ENCODE measurements around the gene ABTB2. TPM values are rescaled to one million over a fixed set of nuclear protein-coding genes. Genes with fewer than 3 reads are reported as not detected.

Gene ABTB2
- total RNA-seq, 1 experiment from 2014 or later: 3.1 TPM

- Mint-ChIP-seq H3K4me1 (ENCODE audit: insufficient read depth, unreplicated experiment) (peaks cover 15% of the 10 kb centered on the region), H3K27ac (ENCODE audit: low read depth, unreplicated experiment) (no peak overlapping the region), H3K4me3 (ENCODE audit: unreplicated experiment) (no peak overlapping the region), H3K9me3 (ENCODE audit: unreplicated experiment) (peaks cover 8% of the 10 kb centered on the region), H3K36me3 (ENCODE audit: insufficient read depth, unreplicated experiment) (peaks cover 6% of the 10 kb centered on the region), H3K27me3 (ENCODE audit: insufficient read depth, unreplicated experiment) (no peaks in the 10 kb centered on the region)
- no peak for DNase-seq (ENCODE audit: unreplicated experiment)
- no TSS peak for BruUV-seq (replicated peaks)
- intact Hi-C loops (cut with micrococcal nuclease): no loop called here
- ChIA-PET POLR2A (no interaction called here), CTCF (interaction anchor here (0.6 to 1.6 kb wide), 3 partner anchors 10 to 258 kb away, joined by 3 read pairs; no protein-coding TSS in a partner anchor)
- TF ChIP-seq, protein P1, sequence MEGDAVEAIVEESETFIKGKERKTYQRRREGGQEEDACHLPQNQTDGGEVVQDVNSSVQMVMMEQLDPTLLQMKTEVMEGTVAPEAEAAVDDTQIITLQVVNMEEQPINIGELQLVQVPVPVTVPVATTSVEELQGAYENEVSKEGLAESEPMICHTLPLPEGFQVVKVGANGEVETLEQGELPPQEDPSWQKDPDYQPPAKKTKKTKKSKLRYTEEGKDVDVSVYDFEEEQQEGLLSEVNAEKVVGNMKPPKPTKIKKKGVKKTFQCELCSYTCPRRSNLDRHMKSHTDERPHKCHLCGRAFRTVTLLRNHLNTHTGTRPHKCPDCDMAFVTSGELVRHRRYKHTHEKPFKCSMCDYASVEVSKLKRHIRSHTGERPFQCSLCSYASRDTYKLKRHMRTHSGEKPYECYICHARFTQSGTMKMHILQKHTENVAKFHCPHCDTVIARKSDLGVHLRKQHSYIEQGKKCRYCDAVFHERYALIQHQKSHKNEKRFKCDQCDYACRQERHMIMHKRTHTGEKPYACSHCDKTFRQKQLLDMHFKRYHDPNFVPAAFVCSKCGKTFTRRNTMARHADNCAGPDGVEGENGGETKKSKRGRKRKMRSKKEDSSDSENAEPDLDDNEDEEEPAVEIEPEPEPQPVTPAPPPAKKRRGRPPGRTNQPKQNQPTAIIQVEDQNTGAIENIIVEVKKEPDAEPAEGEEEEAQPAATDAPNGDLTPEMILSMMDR (IDR thresholded peaks at IDR 0.05; ENCODE audit: unreplicated experiment): no peak
Measured at GRCh38 chr11:34235591-34236071, 122.2 kb downstream of the ABTB2 start.

DNA sequence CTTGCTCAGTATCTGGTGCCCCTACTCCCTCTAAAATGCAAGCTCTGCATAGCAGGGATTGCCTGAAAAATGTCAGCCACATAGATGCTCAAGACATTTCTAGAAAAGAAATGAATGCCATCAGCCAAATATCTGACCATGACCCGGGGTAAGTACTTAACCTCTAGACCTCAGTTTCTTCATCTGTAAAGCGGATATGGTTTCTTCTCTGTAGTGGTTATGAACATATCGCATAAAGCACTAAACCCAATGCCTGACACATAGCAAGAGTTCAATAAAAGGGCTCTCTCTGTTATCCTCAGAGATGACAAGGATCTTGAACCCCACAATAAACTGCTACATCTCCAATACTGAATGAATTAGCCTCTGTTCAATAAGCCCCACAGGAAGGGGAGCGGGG lies 122.6 kb downstream of the ABTB2 start:
- TF ChIP-seq, protein P1 (IDR thresholded peaks at IDR 0.05; ENCODE audit: unreplicated experiment): no peak
- DNase-seq (ENCODE audit: unreplicated experiment): no peak
- ChIA-PET CTCF (interaction anchor here (1.0 to 1.6 kb wide), 2 partner anchors 9 to 129 kb away, joined by 3 read pairs; no protein-coding TSS in a partner anchor), POLR2A (interaction anchor here (1.1 kb wide), 1 partner anchor 9 kb away, joined by 3 read pairs; no protein-coding TSS in a partner anchor)
- Mint-ChIP-seq H3K4me1 (ENCODE audit: insufficient read depth, unreplicated experiment) (peaks cover 15% of the 10 kb centered on the region), H3K9me3 (ENCODE audit: unreplicated experiment) (peaks cover 8% of the 10 kb centered on the region), H3K27ac (ENCODE audit: low read depth, unreplicated experiment) (no peak overlapping the region), H3K27me3 (ENCODE audit: insufficient read depth, unreplicated experiment) (no peaks in the 10 kb centered on the region), H3K4me3 (ENCODE audit: unreplicated experiment) (no peak overlapping the region), H3K36me3 (ENCODE audit: insufficient read depth, unreplicated experiment) (peaks cover 6% of the 10 kb centered on the region)
- intact Hi-C loops (cut with micrococcal nuclease): no loop called here
- BruUV-seq (replicated peaks): no TSS peak

DNA sequence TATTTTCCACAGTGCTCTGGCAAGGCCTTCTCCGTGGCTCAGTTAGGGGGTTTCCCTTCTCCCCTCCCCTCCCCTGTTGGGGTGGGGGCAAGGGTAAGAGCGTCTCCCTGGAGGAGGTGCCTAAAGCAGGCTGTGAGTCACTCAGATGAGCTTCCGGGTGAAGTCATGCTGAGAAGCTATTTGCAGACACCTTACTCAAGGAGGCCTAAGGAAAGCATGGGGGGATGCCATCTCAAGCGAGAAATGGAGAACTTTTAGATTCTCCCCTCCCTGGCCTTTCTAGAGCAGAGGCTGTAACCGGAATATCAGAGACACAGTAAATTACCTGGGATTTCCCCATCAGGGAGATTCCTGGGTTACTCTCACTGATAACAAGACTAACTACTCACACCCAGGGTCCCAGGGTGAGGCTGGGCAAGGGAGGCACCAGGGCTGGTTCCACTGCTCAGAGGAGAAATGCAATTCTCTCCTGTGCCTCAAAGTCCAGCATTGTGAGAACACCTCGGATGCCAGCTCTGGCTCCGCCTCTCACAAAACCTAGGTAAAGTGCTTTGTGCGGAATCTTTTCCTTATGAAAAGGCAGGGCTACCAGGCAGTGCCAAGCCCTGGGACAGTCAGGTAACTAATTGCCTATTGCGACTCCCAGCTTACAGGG lies 123.6 kb downstream of the ABTB2 start:
- Mint-ChIP-seq H3K4me1 (ENCODE audit: insufficient read depth, unreplicated experiment) (peaks cover 15% of the 10 kb centered on the region), H3K27me3 (ENCODE audit: insufficient read depth, unreplicated experiment) (no peaks in the 10 kb centered on the region), H3K4me3 (ENCODE audit: unreplicated experiment) (no peak overlapping the region), H3K36me3 (ENCODE audit: insufficient read depth, unreplicated experiment) (peaks cover 6% of the 10 kb centered on the region), H3K27ac (ENCODE audit: low read depth, unreplicated experiment) (no peak overlapping the region), H3K9me3 (ENCODE audit: unreplicated experiment) (peaks cover 8% of the 10 kb centered on the region)
- BruUV-seq (replicated peaks): TSS peak; percentile 47
- DNase-seq (ENCODE audit: unreplicated experiment): peak; percentile 68
- CTCF ChIA-PET: interaction anchor here (0.6 to 1.6 kb wide), 4 partner anchors 9 to 256 kb away, joined by 3 read pairs; no protein-coding TSS in a partner anchor
- TF ChIP-seq, protein P1 (IDR thresholded peaks at IDR 0.05; ENCODE audit: unreplicated experiment): no peak
- intact Hi-C loops (cut with micrococcal nuclease): no loop called here
- POLR2A ChIA-PET: interaction anchor here (0.7 to 1.4 kb wide), 4 partner anchors 10 to 255 kb away, joined by 3 to 4 read pairs (median 3); no protein-coding TSS in a partner anchor

GRCh38 chr11:34233215-34233614 lies 124.6 kb downstream of the ABTB2 start:
- H3K27me3 Mint-ChIP-seq (ENCODE audit: insufficient read depth, unreplicated experiment): no peaks in the 10 kb centered on the region
- H3K36me3 Mint-ChIP-seq (ENCODE audit: insufficient read depth, unreplicated experiment): peaks cover 4% of the 10 kb centered on the region
- peaks cover 4% of the 10 kb centered on the region for H3K9me3 Mint-ChIP-seq (ENCODE audit: unreplicated experiment)
- no TSS peak for BruUV-seq (replicated peaks)
- TF ChIP-seq, protein P1 (IDR thresholded peaks at IDR 0.05; ENCODE audit: unreplicated experiment): no peak
- intact Hi-C loops (cut with micrococcal nuclease): no loop called here
- no peak for DNase-seq (ENCODE audit: unreplicated experiment)
- no peak overlapping the region for H3K4me3 Mint-ChIP-seq (ENCODE audit: unreplicated experiment)
- no peak overlapping the region for H3K27ac Mint-ChIP-seq (ENCODE audit: low read depth, unreplicated experiment)
- ChIA-PET POLR2A (interaction anchor here (1.4 kb wide), 1 partner anchor 18 kb away, joined by 4 read pairs; no protein-coding TSS in a partner anchor), CTCF (interaction anchor here (0.8 to 1.0 kb wide), 2 partner anchors 10 to 17 kb away, joined by 3 read pairs; no protein-coding TSS in a partner anchor)
- peaks cover 8% of the 10 kb centered on the region for H3K4me1 Mint-ChIP-seq (ENCODE audit: insufficient read depth, unreplicated experiment)

Measured in MCF 10A (cell line).